ENCODE measurements around the gene IL1RAP.
"Not testable (repeated sequence)": the region's sequence is repeated elsewhere in the genome, so short reads cannot be mapped to it uniquely, and the experiment has no call there.

The IL1RAP gene, protein sequence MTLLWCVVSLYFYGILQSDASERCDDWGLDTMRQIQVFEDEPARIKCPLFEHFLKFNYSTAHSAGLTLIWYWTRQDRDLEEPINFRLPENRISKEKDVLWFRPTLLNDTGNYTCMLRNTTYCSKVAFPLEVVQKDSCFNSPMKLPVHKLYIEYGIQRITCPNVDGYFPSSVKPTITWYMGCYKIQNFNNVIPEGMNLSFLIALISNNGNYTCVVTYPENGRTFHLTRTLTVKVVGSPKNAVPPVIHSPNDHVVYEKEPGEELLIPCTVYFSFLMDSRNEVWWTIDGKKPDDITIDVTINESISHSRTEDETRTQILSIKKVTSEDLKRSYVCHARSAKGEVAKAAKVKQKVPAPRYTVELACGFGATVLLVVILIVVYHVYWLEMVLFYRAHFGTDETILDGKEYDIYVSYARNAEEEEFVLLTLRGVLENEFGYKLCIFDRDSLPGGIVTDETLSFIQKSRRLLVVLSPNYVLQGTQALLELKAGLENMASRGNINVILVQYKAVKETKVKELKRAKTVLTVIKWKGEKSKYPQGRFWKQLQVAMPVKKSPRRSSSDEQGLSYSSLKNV

GRCh38 chr3:190513409-190514370 lies at the start of gene IL1RAP:
IL1RAP (plus strand) TSS chr3:190514085; CDS start chr3:190564290, 50,205 bp downstream.
- peak; percentile 93 for FAIRE-seq
- peak; percentile 81 for DNase-seq (ENCODE audit: insufficient read length, low spot score)

GRCh38 chr3:190467922-190468321 lies 46.0 kb upstream of the IL1RAP start:
- FAIRE-seq, result no peak

DNA sequence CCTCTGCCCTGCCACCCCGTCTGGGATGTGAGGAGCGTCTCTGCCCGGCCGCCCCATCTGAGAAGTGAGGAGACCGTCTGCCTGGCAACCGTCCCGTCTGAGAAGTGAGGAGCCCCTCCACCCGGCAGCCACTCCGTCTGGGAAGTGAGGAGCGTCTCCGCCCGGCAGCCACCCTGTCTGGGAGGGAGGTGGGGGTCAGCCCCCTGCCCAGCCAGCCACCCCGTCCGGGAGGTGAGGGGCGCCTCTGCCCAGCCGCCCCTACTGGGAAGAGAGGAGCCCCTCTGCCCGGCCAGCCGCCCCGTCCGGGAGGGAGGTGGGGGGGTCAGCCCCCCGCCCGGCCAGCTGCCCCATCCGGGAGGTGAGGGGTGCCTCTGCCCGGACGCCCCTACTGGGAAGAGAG lies 40.6 kb upstream of the IL1RAP start:
- not testable (repeated sequence) for DNase-seq (ENCODE audit: insufficient read length, low spot score); FAIRE-seq

More at GRCh38 chr3:190467922-190468321, 46.0 kb upstream of the IL1RAP start:
- DNase-seq (ENCODE audit: insufficient read length, low spot score), result no peak

DNA sequence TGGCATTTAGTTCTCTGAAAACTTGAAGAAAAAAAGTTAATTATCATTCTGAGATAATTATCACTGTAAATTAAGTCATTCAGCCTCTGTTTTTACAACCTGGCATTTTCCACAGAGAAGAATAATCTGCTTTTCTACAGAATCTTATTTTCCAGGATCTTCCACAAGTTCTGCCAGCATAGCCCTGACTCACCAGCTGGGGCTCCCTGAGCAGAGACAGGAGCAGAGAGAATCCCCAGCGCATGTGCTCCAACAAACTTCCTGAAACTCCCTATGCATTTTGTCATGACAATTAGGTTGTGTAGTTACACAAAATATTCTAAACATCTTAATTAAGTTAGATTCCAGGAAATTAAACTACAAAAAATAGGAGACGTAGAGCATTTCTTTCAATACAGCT lies 32.1 kb upstream of the IL1RAP start:
- no peak for DNase-seq (ENCODE audit: insufficient read length, low spot score)
- FAIRE-seq, result no peak

- FAIRE-seq (no peak), DNase-seq (ENCODE audit: insufficient read length, low spot score) (no peak)
Observed at GRCh38 chr3:190485830-190486532, 27.9 kb upstream of the IL1RAP start.

DNA sequence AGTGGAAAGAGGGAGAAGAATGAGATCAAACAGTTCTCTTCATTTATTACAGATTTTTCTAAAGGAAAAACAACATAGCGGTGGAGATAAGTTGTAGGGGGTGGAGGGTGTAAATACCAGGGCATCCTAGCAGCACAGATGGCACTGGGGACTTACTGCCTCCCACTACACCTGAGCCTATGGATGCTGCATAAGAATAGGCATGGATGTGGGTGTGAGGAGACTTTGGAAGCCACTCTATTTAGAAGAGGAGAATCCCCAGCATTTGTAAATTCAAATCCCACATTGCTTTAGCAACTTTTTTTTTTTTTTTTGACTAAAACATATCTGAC lies 27.4 kb upstream of the IL1RAP start:
- FAIRE-seq (no peak), DNase-seq (ENCODE audit: insufficient read length, low spot score) (no peak)

DNA sequence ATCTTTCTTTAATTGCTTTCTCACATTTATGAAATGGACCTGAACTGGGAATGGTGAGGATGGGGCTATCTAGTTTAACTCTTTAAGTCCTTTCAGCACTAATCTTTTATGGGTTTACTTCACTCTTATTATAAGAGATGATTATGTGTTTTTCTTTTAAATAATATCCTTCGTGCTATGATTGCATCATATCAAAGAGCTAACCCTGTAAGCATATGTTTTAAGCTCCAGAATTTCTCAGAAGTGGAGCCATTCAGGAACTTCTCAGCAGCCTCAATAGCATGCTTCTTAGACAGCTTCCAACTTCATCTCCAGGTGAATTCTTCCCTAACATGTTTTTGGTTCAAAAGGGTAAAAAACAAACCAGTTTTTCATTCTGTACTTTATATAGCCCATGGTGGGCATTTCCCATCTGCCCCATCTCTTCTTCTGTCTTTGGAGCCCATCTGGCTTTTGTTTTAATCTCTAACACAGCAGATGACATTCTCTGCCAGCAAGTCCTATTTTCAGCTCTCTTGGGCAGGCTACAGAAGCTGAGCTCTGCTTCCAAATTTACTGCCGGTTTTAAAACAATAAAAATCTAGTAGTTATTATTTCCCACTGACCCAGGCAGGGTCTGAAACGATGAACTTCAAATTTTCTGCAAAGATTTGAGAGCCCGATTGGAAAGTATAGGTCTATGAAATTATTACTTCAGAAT lies 26.8 kb upstream of the IL1RAP start:
- FAIRE-seq (no peak), DNase-seq (ENCODE audit: insufficient read length, low spot score) (no peak)

DNA sequence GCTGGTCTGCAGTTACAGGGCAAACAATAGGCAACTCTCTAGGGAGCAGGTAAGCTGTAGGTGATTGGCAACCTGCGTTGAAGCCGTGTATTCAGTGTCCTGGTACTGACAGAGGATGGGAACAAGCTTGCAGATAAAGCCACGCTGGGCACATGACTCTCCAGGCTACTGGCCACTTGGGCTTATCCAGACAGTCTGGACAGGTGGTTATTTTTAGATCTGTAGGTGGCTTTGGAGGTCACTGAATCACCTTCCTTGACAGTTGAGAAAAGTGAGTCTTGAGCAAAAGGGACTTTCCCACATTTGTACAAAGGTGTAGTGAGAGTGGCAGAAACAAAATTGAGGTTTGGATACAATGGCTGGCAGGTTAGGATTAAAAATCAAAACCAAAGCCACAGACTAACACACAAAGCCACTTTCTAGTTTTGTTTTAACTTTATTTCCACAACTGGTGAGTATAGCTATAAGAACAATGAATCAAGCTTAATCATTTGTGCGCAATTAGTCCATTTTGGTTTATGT lies 22.3 kb upstream of the IL1RAP start:
- no peak for FAIRE-seq
- DNase-seq (ENCODE audit: insufficient read length, low spot score), result no peak

GRCh38 chr3:190492129-190492528 lies 21.8 kb upstream of the IL1RAP start:
- DNase-seq (ENCODE audit: insufficient read length, low spot score) (no peak), FAIRE-seq (no peak)

- FAIRE-seq, result no peak
- no peak for DNase-seq (ENCODE audit: insufficient read length, low spot score)
Observed at GRCh38 chr3:190492966-190493365, 20.9 kb upstream of the IL1RAP start.

DNA sequence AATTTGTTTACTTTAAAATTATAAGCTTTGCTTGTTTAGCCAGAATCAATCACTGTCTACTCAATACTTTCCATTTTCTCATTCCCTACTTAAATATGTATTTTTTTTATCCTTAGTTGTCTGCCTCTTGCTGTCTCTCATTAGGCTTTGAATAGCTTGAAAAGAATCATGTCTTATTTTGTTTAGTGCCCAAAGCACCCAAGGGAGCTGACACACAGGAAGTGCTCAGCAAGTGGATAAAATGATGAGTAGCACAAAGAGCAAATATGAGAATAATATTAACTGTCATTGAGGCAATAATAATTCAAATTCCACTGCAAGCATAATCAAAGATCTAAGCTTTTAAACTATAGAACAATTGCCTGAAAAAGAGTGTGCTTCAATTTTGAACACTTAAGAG lies 19.0 kb upstream of the IL1RAP start:
- FAIRE-seq (no peak), DNase-seq (ENCODE audit: insufficient read length, low spot score) (no peak)

DNA sequence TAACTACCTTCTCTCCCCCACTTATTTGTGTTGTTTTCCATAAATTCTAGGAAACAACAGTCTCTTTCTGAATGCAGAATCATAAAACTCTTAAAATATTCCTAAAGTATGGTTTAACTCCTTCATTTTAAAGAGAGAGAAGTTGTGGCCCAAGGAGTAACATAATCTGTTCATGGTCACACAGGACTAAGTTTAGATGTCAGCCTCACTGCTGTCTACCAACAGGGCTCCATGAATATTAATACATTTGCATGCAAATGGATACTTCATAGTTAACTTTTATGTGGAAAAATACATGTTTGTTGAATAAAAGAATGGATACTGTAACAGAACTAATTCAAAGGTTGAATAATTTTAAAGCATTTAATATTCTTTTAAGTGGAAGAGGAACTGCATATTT lies 18.5 kb upstream of the IL1RAP start:
- FAIRE-seq (no peak), DNase-seq (ENCODE audit: insufficient read length, low spot score) (no peak)

GRCh38 chr3:190495796-190496195 lies 18.1 kb upstream of the IL1RAP start:
- FAIRE-seq, result no peak
- no peak for DNase-seq (ENCODE audit: insufficient read length, low spot score)

DNA sequence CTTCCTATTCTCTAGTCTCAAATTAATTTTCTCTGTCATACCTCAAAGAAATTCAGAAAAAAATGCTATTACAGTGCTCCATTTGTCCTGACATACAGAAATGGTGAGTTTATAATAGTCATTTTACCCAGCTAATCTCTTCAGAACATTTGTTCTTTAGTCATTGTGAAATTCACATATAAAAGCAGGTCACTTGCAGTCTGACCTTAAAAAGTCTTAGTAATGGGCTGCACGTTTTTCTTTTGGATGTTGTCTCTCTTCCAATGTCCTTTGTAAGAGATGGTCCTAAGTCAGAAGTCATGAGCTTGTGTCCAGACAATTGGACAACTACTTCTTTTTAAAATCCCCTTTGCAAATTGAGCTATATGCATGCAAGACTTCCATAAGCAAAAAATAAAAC lies 17.0 kb upstream of the IL1RAP start:
- FAIRE-seq, result no peak
- no peak for DNase-seq (ENCODE audit: insufficient read length, low spot score)

GRCh38 chr3:190497811-190498210 lies 16.1 kb upstream of the IL1RAP start:
- no peak for DNase-seq (ENCODE audit: insufficient read length, low spot score)
- no peak for FAIRE-seq

GRCh38 chr3:190498293-190498692 lies 15.6 kb upstream of the IL1RAP start:
- DNase-seq (ENCODE audit: insufficient read length, low spot score), result no peak
- FAIRE-seq, result no peak

- no peak for DNase-seq (ENCODE audit: insufficient read length, low spot score)
- FAIRE-seq, result no peak
Observed at GRCh38 chr3:190499122-190499521, 14.8 kb upstream of the IL1RAP start.

- no peak for FAIRE-seq
- DNase-seq (ENCODE audit: insufficient read length, low spot score), result no peak
Observed at GRCh38 chr3:190502946-190503345, 10.9 kb upstream of the IL1RAP start.

GRCh38 chr3:190504354-190505125 lies 9.3 kb upstream of the IL1RAP start:
- DNase-seq (ENCODE audit: insufficient read length, low spot score), result no peak
- no peak for FAIRE-seq
